ENCODE results near the gene AFF3.

Gene AFF3

GRCh38 chr2:99537910-99538485, 604.4 kb downstream of the AFF3 start:
- ChIA-PET CTCF (no interaction called here), POLR2A (no interaction called here)
- no peak for DNase-seq (ENCODE audit: extremely low spot score)

DNA sequence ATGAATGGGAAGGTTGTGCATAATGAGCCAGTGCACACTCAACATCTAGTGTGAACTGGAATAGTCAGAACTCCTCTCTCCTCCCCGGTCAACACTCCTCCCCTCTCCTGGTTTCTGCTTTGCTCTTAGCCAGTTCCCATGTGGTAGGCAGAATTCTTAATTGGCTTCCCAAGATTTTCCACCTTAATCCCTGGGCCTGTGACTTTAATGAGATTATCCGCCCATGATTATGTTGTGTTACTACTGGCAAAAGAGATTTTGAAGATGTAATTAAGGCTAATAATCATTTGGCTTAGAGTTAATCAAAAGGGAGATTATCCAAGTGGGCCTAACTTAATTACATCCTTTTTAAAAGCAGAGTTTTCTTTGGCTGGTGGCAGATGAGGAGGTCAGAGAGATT, 618.3 kb downstream of the AFF3 start:
- ChIA-PET CTCF (no interaction called here), POLR2A (no interaction called here)
- TF ChIP-seq, protein P1, sequence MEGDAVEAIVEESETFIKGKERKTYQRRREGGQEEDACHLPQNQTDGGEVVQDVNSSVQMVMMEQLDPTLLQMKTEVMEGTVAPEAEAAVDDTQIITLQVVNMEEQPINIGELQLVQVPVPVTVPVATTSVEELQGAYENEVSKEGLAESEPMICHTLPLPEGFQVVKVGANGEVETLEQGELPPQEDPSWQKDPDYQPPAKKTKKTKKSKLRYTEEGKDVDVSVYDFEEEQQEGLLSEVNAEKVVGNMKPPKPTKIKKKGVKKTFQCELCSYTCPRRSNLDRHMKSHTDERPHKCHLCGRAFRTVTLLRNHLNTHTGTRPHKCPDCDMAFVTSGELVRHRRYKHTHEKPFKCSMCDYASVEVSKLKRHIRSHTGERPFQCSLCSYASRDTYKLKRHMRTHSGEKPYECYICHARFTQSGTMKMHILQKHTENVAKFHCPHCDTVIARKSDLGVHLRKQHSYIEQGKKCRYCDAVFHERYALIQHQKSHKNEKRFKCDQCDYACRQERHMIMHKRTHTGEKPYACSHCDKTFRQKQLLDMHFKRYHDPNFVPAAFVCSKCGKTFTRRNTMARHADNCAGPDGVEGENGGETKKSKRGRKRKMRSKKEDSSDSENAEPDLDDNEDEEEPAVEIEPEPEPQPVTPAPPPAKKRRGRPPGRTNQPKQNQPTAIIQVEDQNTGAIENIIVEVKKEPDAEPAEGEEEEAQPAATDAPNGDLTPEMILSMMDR (IDR thresholded peaks at IDR 0.05; ENCODE audit: control extremely low read depth, extremely low read depth, low read depth, missing control alignments): no peak
- no peak for DNase-seq (ENCODE audit: extremely low spot score)

More at GRCh38 chr2:99537910-99538485, 604.4 kb downstream of the AFF3 start:
- TF ChIP-seq, protein P1 (IDR thresholded peaks at IDR 0.05; ENCODE audit: control extremely low read depth, extremely low read depth, low read depth, missing control alignments): no peak

- TF ChIP-seq, protein P1 (IDR thresholded peaks at IDR 0.05; ENCODE audit: control extremely low read depth, extremely low read depth, low read depth, missing control alignments): no peak
- no peak for DNase-seq (ENCODE audit: extremely low spot score)
- ChIA-PET POLR2A (no interaction called here), CTCF (no interaction called here)
Observed at GRCh38 chr2:99522157-99522556, 620.2 kb downstream of the AFF3 start.

DNA sequence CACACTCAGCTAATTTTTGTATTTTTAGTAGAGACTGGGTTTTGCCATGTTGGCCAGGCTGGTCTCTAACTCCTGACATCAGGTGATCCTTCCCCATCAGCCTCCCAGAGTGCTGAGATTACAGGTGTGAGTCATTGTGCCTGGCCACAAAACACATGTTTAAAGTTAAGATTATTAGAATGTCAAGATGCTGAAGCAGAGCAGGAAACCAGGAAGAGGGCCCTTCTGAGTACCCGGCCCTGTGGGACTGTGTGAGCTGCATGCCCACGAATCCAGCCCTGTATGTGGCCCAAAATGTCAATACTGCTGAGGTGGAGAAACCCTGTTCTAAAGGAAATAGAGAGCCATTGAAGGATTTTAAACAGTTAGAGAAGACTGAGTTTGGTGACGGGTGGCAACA, 621.6 kb downstream of the AFF3 start:
- ChIA-PET POLR2A (no interaction called here), CTCF (no interaction called here)
- TF ChIP-seq, protein P1 (IDR thresholded peaks at IDR 0.05; ENCODE audit: control extremely low read depth, extremely low read depth, low read depth, missing control alignments): no peak

DNA sequence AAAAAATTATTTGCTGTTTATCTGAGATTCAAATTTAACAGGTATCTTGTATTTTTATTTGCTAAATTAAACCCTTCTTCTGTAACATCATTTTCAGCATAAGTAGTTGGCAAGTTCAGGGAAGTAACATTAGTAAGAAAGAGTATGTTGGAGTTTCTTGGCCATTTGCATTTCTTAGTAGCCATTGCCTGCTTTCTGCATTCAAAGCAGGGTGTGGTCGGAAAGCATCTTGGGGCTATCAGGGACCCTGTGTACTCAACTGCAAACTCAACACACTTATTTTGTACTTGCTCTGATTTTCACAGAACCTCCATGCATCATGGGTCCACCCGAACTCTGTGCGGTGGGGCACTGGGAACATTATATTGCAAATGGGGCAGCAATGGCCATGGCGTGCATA, 622.2 kb downstream of the AFF3 start:
- DNase-seq (ENCODE audit: extremely low spot score): no peak
- ChIA-PET CTCF (no interaction called here), POLR2A (no interaction called here)
- TF ChIP-seq, protein P1 (IDR thresholded peaks at IDR 0.05; ENCODE audit: control extremely low read depth, extremely low read depth, low read depth, missing control alignments): no peak

More for the DNA sequence above, 621.6 kb downstream of the AFF3 start:
- DNase-seq (ENCODE audit: extremely low spot score): no peak

- ChIA-PET POLR2A (no interaction called here), CTCF (no interaction called here)
- no peak for DNase-seq (ENCODE audit: extremely low spot score)
- TF ChIP-seq, protein P1 (IDR thresholded peaks at IDR 0.05; ENCODE audit: control extremely low read depth, extremely low read depth, low read depth, missing control alignments): no peak
Observed at GRCh38 chr2:99514357-99514756, 628.0 kb downstream of the AFF3 start.
